HG03354 (cell line): Measurements from ENCODE around the gene SELENOF.
"Not testable (repeated sequence)": the region's sequence is repeated elsewhere in the genome, so short reads cannot be mapped to it uniquely, and the experiment has no call there.

Source experiments
- ATAC-seq: cut with Tn5 transposase; IDR thresholded peaks from one replicate; pipeline ENCODE4 v1.9.1; 2021; ENCODE audit warnings: mild to moderate bottlenecking; ENCODE audit not compliant: unreplicated experiment, poor library complexity, severe bottlenecking

Gene SELENOF

DNA sequence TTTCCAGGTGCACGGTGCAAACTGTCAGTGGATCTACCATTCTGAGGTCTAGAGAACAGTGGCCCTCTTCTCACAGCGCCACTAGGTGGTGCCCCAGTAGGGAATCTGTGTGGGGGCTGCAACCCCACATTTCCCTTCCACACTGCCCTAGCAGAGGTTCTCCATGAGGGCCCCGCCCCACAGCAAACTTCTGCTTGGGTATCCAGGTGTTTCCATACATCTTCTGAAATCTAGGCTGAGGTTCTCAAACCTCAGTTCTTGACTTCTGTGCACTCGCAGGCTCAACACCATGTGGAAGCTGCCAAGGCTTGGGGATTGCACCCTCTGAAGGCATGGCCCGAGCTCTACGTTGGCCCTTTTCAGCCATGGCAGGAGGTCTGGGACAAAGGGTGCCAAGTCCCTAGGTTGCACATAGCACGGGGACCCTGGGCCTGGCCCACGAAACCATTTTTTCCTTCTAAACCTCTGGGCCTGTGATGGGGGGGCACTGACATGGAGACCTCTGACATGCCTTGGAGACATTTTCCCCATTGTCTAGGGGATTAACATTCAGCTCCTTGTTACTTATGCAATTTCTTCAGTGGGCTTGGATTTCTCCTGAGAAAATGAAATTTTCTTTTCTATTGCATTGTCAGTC, 10.5 kb upstream of the SELENOF start:
- ATAC-seq = no peak

DNA sequence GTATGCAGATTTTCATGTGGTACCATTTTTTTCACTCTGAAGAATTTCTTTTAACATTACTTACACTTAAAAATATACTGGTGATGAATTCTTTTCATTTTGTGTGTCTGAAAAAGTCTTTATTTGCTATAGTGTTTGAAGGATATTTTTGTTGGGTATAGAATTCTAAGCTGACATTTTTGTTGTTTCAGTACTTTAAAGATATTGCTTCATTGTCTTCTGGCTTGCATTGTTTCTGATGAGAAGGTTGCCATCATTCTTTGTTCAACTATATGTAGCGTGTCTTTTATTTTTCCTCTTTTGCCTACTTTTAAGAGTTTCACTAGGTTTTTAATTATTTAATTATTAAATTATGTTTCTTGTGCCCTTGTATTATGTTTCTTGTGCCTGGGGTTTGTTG, 8.5 kb upstream of the SELENOF start:
- ATAC-seq = no peak

DNA sequence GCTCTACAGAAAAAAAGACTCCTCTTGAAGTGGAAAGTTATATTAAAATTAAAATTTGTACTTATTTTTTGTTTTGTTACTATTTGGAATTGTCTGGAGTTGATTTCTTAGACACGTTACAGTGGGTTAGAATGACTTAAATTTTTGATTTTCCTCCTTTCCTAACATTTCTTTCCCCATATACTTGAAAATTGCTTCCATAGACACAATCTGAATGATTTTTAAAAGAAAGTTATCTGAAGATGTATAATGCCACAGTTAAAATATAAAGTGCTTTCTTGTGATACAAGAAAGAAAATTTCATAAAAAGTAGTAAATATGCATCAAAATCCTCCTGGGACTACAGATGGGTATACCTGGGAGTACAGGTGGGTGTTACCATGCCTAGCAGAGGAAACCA, 2.8 kb upstream of the SELENOF start:
- no peak for ATAC-seq

DNA sequence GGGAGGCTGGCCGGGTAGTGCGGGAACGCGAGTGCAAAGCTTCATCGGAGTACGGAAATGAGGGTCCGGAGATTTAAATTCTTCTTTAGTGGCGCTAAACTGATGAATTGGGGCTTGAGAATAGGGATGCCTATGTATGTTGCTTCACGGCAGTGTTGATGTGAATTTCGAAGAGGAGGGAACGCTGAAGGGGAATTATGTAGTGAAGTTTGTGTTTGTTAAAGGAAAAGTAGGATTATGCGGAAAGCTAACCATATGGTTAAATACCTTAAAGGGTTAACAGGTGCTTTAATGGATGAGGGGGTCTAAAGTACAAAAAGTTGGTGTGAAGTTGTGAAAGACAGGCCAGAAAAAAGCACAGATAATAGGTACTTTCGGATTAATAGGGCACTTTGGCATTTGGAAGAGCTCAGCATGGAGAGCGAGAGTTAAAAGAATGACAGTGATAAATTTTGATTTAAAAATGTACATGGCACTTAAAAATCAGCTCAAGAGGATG, 1.9 kb upstream of the SELENOF start:
- no peak for ATAC-seq

DNA sequence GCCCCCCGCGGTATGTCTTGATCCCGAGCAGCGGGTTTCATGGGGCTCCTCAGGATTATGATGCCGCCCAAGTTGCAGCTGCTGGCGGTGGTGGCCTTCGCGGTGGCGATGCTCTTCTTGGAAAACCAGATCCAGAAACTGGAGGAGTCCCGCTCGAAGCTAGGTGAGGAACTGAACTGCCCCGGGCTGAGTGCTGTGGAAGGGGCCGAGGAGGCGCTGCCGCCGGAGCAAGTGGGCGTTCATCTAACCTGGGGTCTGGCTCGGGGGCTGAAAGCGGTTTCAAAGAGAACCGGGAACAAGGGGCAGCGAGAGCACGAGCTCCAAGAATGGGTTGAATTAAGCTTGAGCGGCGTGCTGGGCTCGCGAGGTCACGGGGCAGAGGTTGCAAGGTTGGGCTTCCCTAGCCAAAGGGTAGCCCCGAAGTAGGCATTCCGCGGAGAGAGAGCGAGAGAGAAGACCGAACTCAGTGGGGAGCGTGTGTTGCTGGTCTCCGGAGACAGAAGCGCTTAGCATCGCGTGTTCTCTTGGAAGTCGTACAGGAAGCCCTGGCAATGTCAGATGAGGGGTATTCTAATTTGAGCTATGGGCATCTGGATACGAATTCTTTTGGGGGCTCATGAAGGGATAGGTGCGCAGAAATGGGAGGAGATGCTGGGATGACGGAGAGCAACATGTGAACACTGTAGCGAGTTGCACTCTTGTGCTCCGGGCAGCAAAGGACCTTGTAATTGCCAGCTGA, 1.2 kb upstream of the SELENOF start:
- ATAC-seq = peak; percentile 28

DNA sequence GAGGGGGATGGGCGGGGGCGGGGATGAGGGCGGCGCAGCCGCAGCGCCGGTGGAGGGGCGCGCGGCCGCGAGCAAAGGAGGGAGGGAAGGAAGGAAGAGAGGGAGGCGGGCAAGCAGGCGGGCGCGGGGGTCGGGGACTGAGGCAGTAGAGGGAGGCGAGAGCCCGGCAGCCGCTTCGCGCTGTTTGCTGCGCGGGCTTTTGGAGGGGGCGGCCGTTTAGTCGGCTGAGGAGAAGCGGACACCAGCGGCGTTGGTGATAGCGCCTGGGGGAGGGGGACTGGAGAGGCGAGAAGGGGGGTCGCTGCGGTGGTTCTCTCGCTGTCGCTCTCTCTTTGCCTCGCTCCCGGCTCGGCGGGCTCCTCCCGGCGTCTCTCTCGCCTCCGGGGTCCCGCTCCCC, 673 bp upstream of the SELENOF start, which contains the start of gene HS2ST1:
HS2ST1 (plus strand) TSS at position 35 of the 397 bp plus-strand sequence.
- no peak for ATAC-seq

DNA sequence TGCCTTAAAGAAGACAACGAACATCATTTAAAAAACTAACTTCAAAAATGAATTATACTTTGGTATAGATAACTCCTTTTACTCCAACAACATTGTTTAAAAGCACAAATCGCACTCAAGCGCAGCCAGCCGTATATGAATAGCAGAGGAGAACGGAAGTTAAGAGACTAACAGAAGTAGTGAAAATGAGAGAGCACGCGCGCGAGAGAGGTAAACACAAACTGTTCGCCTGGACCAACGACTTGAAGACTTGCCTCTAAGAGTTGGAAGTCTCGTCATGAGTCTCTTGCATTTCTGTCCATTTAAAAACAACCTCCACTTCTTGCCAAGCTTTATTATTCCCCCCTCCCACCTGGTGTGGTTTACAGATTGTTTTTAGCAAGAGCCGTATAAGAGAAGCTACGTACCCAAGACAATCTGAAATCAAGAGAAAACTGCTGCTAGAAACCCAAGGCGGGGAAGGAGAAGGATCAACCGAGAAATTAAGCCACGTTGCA, 479 bp downstream of the SELENOF start:
- ATAC-seq = peak; percentile 25

DNA sequence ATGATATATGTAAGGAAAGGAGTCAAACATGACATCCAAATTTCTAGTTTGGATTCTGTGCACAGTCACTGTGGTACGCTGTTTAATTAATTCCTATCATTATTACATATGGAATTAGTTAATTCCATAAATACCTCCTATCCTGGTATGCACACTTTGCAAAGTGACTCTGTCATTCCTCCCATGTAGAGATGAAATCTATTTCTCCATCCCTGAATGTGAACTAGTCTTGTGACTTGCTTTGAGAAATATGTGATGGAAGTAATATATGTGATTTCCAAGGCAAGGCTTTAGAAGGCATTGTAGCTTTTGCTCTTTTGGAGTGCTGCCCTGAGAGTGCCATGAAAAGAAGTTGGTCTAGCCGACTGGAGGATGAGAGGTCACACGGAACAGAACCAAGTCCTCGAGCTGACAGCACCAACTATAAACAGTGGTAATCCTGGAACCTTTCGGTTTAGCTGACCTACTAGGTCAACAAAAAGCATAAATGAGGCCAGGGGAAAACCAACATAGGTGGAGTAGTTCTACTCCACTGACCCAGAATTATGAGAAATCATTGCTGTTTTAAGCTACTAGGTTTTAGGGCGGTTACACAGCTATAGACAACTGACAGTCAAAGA, 1.5 kb downstream of the SELENOF start:
- no peak for ATAC-seq

DNA sequence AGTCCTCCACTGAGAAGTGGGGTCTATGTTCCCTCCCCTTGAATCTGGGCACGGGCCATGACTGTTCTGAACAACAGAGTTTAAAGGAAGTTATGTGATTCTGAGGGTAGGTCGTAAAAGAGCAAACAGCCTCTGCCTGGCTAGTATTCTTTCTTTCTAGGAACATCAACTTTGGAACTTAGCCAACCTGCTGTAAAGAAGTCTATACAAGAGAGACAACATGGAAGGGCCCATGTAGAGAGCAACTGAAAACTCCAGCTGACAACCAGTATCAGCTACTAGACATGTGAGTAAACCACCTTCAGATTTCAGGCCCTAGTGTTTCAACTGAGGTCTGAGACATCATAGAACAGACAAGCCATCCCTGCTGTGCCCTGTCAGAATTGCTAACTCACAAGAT, 7.5 kb downstream of the SELENOF start:
- no peak for ATAC-seq

DNA sequence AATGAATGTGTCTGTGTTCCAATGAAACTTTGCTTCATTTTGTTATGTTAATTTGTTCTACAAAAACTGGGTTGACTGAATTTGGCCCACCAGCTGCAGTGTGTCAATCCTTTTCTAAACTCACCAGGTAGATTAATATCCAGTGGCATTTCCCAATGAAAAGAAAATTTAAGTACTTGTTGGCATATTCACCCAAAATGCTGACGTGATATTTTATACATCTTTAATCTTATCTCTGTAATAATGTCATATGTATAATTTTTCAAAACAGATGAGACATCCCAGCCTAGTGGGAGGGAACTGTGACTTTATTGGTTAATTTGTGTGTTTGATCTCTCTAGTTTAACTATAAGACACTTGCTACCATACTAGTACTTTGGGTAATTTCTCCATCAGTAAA, 8.1 kb downstream of the SELENOF start:
- no peak for ATAC-seq

DNA sequence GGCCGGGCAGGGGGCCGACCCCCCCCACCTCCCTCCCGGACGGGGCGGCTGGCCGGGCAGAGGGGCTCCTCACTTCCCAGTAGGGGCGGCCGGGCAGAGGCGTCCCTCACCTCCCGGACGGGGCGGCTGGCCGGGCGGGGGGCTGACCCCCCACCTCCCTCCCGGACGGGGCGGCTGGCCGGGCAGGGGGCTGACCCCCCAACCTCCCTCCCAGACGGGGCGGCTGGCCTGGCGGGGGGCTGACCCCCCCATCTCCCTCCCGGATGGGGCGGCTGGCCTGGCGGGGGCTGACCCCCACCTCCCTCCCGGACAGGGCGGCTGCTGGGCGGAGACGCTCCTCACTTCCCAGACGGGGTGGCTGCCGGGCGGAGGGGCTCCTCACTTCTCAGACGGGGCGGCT, 14.5 kb downstream of the SELENOF start:
- ATAC-seq = not testable (repeated sequence)

DNA sequence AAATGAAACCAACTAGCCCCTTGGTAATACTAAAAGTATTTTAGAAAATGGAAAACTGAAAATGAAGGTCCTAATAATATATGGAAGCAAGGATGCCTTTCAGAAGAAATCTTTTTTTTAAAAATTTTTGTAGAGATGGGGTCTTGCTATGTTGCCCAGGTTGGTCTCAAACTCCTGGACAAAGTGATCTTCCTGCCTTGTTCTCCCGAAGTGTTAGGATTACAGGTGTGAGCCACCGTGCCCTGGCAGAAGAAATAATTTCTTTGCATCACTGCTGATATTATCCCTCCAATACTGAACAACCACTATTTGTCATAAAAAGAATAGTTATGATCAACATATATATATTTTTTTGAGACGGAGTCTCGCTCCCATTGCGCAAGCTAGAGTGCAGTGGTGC, 25.6 kb downstream of the SELENOF start:
- no peak for ATAC-seq

DNA sequence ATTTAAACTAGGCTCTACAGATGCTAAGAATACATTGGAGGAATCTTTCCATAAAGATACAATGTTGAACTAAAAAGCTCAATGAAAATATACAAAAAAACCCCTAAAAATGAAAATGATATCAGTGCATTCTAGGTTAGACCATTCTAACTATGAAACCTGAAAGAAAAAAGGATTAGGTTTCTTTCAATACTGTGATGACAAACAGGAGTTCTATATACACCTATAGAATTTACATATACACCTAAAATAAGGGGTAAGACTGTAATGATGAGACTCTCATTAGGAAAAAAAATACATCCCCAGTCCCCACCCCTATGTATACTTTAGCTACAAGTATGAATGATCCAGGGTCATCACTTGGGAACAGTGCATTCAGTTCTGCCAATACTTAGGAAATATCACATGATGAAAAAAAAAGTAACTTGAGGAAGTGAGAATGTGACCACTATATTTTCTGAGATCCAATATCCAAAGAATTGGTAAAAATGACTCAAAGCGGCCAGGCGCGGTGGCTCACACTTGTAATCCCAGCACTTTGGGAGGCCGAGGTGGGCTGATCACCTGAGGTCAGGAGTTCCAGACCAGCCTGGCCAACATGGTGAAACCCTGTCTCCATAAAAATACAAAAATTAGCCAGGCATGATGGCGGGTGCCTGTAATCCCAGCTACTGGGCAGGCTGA, 26.3 kb downstream of the SELENOF start:
- no peak for ATAC-seq

DNA sequence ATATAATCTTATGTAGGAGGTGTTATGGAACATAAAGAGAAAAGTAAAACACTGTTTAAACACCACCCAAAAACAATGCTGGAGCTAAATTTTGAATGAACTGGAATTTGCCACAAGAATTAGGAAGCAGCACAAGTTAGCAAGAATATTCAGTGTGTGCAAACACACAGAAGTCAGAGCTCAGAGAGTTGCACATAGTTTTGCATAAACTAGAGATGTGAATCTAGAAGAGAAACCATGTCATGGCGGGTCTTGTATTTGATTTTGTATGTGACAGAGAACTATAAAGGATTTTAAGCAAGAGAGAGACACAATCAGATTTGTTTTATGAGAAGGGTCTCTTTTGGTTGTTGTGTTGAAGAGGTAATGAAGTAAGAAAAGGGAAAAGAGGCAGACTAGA, 38.2 kb downstream of the SELENOF start:
- no peak for ATAC-seq

DNA sequence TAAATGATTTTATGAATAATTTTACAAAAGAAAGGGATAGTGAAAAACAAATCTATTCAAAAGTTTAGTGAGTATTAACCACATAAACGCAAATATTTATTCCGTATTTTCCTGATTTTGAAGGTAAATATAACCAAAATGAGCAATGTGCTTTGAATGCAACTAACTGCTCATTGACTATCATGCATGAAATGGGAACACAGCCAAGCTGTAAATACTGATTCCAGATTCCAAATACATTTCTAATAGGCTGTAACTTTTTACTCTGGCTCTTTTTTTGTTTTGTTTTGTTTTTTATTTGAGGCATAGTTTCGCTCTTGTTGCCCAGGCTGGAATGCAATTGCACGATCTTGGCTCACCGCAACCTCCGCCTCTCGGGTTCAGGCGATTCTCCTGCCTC, 41.8 kb downstream of the SELENOF start:
- ATAC-seq = no peak

DNA sequence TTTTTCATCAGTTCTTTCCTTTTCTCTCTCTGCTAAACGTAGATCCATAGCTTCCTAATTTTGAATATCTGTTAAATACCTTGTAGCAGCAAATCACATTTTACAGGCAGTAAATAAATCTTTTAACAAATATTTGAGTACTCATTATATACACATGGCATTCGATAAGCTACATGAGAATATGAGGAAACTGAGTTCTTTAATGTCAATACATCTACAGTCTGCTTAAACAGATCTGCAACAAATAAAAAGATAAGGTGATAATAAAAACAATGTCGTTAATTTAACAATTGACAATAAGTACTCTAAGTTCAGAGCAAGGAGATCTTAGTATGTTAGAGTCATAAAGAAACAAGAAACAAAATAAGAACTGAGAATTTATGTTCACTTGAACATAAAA, 42.9 kb downstream of the SELENOF start:
- no peak for ATAC-seq

DNA sequence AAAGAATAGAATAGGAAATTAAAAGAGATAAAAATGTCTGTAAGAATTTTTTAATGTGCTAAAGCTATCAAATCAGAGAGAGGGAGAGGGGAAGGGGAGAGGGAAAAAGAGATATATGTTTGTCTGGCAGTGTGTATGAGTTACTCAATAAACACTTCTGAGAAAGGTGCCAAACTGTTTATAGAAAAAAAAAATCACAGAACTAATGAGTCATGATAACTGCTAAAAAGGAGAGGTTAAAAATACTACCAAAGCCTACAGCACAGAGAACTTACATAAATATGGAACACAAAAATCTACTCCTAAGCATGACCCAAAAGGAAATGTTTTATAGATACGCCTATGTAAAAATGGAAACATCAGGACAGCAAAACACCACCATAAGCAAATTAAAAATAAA, 45.4 kb downstream of the SELENOF start:
- no peak for ATAC-seq

DNA sequence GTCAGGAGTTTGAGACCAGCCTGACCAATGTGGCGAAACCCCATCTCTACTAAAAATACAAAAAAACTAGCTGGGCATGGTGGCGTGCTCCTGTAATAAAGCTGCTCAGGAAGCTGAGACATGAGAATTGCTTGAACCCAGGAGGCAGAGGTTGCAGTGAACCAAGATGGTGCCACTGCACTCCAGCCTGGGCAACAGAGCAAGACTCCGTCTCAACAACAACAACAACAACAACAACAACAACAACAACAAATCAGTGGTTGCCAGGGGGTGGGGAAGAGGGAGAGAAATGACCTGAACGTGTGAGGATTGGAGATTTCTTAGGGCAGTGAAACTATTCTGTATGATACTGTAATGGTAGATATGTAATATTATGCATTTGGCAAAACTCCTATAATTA, 46.6 kb downstream of the SELENOF start:
- not testable (repeated sequence) for ATAC-seq

DNA sequence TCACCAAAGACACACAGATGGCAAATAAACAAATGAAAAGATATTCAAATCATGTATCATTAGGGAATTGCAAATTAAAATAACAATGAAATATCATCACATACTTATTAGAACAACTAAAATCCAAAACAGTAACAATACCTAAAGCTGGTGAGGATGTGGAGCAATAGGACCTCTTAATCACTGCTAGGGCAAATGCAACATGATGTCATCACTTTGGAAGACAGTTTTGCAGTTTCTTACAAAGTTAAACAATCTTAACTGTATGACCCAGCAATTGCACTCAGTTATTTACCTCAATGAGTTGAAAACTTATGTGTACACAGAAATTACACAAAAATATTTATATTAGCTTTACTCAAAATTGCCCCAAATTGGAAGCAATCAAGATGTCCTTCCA, 47.3 kb downstream of the SELENOF start:
- ATAC-seq = no peak

DNA sequence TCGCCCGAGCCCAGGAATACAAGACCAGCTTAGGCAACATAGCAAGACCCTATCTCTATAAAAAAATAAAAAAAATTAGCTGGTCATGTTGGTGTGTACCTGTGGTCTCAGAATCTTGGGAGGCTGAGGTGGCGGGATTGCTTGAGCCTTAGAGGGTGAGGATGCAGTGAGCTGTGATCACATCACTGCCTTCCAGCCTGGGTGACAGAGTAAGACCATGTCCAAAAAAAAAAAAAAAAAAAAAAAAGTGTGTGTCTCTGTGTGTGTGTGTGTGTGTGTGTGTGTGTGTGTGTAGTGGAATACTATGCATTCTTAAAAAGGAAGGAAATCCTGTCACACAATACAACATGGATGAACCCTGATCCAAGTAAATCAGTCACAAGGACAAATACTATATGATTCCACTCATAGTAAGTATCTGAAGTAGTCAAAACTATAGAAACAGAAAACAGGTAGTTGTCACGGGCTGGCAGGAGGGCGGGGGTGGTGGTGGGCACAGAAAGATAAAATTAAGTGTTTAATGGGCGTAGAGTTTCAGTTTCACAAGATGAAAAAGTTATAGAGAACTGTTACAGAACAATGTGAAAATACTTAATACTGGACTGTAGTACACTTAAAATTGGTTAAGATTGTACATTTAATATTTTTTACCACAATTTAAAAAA, 47.8 kb downstream of the SELENOF start:
- no peak for ATAC-seq
